Activated CD8-positive, alpha-beta memory T cell treated with anti-CD3 and anti-CD28 coated beads for 1 hour (primary cell): Measurements from ENCODE around the gene ENPP3.

Experiments used
- DNase-seq, 2 donors: peaks; one replicate each; pipeline ENCODE4 v3.0.0-alpha.2; 2020; ENCODE audit warnings: low read depth in 1 of 2; ENCODE audit errors: extremely low read depth in 1 of 2

Gene ENPP3

DNA sequence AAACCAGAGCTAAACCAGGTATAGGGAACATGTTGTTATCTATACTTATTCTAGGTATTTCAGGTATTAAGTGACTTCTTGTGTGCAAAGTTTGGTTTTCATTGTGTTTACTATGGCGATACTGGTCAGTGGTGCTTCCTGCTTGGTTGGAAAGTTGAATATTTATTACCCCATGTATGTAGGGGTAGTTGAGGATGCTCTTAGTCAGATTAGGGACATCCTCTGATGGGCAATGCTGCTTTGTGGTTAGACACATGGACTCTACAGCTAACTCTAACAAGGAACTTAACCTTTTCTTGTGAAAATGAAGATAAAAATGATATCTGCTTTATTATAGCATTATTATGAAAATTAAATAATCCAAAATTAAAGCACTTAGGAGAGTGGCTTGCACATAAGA is 126.6 kb downstream of the ENPP3 start:
- no peak for DNase-seq

DNA sequence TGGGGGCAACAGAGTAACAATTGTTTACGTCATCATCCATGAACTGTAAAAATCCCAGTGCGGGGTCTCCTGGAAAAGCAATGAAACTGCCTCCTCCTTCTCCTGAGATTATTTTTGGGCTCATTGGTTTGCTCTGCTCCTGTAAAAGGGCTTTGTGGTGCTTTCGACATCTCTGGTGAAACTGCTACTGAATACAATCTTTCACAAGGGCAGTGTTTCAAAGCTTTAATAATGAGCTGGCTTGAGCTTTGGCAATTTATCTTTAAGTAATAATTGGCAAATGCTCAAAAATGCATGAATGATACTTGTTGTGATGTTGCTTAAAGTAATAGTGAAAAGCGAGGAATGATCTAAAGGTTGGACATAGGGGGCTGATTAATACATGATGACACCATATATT is 127.2 kb downstream of the ENPP3 start:
- DNase-seq = no peak

DNA sequence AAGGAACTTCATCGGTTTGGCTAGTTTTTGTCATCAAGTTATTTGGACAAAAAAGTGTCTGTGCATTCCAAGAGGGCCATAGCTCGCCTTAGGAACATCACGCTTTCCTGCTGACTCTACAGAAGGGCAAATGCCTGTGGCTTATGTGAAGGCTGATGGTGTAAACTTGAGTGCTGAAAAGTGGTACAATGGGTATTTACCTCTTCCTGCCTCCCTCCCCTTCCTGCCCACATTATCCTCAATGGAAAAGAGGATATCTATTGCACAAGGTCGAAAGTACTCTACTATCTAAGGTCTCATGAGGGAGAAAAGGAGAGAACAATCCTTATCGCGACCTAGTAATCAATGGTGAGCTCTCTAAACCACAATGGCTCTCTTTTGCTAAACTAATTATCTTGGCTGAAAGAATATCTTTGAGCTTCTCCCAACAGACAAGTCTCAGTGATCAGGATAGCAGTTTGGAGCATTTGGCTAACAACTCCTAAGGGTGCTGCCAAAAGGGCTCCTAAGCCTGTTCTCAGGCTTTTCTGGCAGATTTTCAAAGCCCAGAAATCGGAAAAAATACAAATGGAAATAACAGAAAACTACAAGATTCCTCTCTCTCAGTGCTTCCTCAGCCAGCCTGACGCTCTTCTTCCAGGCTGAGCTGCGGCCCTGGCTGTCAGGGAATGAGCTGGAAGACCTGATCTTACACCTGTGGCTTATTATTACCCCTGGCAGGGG is 128.1 kb downstream of the ENPP3 start:
- DNase-seq = no peak

DNA sequence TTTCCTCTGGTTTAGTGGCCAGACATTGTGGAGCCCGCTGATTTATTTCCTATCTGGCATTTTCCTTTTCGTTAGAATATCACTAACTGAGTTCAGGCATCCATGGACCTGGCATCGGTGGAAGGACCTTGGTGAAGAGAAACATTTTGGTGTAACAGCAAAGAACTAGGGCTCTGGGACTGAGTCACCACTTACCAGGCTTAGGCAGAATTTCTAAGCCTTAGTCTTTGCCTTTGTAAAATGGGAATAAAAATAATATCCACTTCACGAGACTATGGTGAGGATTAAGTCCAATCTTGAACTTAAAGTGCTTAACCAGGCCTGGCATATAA is 128.7 kb downstream of the ENPP3 start:
- no peak for DNase-seq

DNA sequence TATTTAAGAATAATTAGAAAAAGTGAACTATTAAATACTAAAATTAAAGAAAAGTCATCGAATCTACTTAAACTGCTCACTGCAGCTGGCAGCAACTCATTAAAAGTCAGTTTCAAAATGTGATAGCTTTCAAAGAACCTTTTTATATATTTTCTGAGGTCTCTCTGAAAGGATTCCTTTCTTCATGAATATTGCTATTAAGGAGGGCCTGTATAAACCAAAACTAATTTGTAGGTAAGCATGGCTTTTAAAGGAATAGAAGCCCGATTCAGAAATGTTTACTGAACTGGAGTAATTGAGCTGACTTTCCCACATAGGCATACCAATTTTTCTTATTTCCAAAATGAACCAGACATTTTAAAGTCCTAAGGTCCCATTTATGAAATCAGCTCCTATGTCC is 129.5 kb downstream of the ENPP3 start:
- no peak for DNase-seq

DNA sequence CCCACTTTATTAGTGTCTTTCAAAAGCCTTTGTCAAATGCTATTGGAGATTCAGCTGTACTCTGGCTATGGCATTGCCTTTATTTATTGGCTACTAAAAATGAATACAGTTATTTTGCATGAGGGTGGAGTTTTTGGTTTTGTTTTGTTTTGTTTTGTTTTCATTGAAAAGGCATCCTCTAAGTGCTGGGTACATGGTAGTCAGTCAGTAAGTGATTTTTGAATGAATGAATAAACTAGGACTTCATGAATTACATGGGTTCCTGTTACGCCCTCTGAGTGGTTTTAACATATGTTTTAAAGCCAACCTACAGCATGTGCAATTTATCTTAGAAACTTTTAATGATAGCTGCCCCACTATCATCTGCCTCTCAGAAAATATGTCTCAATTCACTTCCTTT is 131.9 kb downstream of the ENPP3 start:
- DNase-seq = no peak

DNA sequence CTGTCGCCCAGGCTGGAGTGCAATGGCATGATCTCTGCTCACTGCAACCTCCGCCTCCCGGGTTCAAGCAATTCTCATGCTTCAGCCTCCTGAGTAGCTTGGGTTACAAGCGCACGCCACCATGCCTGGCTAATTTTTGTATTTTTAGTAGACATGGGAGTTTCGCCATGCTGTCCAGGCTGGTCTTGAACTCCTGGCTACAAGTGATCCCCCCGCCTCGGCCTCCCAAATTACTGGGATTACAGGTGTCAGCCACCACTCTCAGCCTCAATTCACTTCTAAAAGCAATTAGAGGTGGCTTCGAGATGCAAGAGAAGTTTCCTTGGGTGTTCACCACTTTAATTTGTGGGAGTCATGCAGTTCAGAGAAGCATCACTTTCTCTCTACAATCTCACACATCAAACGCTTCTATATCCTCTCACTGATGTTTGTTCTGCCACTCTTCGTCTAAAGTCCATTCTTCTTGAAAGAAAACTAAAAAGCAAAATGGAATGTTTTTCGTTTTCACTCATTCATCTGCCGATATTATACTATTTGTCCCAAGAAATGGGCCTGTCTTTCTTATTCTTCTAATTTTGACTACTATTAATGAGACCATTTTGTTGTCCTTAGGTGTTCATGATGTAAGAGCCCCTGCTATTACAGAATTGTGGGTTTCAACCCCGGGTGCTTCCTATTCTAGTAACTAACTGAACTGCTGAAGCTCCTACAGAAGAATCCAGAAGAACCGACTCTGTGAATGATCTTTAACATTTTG is 132.5 kb downstream of the ENPP3 start:
- DNase-seq = no peak

DNA sequence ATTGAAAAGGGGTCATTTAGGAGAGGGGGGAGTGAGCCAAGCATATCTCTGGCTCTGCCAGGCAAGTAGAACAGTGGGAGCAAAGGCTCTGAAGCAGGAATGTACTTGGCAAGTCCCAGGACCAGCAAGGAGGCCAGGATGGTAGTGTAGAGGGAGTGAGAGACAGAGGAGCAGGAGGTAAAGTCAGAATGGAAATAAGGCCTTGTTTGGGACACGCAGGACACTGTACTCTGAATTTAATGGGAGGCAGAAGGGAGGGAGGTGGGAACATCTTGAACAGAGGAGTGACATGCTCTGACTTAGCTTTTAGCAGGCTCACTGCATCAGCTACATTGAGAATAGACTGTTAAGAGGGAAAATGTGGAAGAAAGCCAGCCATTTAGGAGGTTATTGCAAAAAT is 133.7 kb downstream of the ENPP3 start:
- DNase-seq = no peak

DNA sequence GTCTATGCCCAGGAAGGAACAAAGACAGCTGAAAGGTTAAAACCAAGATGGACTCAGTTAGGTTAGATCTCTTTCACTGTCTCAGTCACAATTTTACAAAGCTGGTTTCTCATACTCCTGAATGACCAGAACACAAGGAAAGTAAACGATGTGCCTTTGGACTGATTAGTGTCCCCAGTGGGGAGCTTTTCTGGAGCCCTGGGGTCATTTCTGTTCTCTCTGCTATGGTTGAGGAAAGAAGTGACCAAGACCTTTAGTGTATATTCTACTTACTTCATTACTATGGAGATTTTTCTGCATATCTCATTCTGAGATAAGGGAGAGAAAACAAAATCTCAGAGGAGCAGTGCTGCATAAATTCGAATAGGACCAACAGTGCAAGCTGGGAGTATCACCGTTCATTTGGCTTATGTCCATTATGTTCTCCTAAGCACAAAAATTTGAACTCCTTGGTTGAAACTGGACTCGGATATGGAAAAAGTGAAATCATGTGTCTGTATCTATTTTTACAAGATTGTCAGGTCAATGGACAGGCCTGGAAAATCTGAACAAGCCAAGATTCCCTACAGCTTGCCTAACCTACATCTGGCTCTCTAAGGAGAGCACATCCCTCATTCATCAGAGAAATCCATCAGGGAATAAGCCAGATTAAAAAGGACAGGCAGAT is 136.3 kb downstream of the ENPP3 start:
- DNase-seq = no peak

DNA sequence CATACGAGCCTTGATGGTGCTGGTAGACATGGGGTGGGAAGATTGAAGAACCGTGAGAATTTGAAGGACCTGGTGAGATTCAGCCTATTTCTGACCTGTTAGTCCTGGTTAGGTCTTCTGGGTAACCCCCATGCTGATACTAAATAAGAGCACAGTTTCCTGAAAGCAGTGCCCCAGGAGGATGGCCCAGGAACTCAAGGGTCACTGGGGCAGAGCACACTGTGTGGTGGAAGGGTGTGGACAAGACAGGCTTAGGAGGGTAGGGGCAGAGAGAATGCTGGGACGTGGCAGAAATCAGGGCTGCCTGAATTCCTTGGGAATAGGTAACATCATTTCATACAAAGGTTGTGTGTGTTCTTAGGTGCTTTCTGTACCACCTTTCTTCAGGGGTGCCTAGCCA is 138.8 kb downstream of the ENPP3 start:
- DNase-seq = no peak

DNA sequence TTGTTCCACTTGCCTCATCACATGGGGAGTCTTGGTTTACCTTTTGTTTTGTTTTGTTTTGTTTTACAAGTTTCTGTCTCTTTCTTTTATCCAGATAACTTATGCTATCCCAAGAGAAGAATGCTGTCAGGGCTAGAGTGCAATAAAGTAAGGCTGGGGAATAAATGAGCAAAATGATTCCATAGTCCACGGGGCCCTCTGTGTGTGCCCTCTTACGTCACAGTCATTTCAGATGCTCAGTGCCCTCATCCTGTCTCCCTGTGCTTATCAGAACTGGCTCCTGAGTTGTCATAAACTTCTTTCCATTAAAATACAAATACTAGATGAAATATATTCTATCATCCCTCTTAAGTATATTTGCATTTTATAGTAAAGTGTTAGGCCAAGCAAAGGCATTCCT is 139.9 kb downstream of the ENPP3 start:
- DNase-seq = no peak

DNA sequence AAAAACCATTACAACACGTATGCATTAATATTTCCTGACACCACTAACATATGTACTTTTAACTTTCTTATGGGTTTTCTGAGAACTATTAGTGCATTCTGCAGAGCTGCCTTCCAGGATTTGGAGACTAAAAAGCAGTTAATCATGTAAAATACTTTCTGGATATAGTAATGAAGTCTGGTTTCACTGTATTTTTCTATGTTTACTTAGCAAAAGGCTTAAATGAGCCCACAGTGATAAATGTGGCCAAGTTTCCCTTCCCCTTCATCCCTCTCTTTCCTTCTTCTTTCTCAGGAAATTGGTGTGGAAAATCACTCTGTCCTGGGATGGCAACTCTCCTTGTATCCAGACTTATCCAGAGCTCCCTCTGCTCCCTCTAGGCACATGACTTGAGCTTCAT is 141.1 kb downstream of the ENPP3 start:
- no peak for DNase-seq

DNA sequence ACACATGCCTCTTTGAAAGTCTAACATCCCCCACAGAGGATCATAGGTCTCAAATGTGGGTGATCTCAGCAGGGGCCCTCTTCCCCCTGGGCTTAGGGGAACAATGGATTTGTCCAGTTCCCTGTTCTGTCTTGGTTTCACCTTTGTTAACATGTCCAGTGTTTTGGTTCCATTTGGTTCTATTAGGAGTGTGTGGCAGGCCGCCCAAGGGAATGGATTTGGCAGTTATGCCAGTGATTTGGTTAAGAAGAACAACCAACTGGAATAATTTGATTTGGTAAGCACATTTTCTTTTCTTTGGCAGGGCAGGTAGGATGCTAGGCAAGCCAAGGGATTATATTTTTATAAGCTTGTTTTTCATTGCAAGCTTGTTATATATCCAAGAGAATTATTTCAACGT is 142.2 kb downstream of the ENPP3 start:
- DNase-seq = no peak

DNA sequence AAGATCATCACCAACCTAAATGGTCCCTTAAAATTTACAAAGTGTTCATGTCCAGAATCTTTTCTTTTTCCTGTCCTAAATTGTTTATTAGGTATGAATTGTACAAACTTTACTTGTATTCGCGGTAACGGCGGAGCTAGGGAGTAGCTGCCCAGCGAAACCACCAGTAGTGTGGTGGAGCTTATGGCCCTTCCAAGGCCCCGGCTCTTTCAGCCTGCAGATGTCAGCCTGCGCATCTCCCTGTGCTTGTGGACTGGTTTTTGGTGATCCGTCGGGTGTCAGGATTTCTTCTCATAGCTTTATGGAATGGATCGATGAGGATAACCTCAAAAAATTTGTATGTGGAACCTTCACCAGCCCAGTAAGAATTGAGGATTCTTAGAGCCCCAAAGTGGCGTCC is 143.5 kb downstream of the ENPP3 start:
- no peak for DNase-seq

DNA sequence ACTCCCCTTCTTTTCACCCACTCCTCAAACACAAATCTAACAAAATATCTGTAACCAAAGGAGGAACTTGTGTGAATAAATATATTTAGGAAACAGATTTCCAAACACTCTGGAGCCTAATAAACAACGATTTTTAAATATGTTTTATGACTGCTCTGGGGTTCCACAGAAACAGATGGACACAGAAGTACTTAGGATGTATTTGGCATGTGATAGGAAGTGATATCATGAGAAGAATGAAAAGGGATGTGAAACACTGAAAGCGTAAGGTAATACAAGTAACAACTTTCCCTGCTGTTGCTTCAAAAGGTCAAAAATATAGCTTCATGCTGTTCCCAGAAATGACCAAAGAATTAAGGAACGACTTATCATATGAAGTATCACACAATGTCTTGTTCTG is 144.6 kb downstream of the ENPP3 start:
- no peak for DNase-seq

DNA sequence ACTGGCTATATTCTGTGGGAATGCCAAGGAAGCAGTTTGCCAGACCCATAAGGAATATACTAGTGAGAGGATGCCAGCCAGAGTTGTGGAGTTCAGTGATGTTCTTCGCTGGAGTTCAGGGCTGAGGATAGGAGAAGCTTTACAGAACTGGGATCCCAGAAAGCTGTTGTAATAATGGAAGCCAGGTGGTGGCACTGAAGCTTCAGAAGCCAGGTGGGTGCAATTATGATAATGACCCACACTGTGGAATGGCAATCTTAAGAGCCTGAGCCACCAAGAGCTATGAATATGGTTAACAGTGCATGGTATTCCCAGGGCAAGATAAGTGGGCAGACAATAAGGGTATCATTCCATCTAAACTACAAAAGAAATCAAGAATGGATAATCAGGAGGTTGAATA is 145.7 kb downstream of the ENPP3 start:
- no peak for DNase-seq

DNA sequence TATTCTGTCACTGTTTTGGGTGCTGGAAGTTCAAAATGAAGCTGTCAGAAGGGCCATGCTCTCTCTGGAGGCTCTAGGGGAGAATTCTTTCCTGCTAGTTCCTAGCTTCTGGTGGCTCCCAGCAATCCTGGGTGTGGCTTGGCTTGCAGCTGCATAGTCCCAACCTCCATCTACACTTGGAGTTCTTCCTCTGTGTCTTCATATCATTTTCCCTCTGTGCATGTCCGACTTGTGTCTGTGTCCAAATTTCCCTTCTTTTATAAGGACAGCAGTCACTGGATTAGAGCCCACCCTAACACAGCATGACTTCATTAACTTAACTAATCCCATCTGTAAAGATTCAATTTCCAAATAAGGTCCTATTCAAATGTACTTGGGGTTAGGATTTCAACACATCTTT is 147.5 kb downstream of the ENPP3 start:
- DNase-seq = no peak

DNA sequence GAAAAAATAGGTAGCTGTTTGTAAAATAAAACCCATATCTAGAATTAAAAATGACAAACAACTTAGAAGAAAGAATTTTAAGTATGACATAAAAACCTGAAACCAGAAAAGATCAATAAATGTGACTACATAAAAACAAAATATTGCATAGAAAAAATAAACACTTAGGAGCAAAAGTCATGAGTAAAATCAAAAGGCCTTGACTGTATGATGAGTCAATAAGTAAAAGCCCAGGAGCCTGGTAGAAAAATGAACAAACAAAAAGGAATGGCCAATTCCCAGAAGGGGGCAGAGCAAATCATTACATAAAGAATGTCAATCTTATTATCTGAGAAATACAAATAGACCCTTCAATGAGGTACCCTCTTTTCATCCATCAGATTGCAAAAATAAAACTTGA is 150.0 kb downstream of the ENPP3 start:
- no peak for DNase-seq

DNA sequence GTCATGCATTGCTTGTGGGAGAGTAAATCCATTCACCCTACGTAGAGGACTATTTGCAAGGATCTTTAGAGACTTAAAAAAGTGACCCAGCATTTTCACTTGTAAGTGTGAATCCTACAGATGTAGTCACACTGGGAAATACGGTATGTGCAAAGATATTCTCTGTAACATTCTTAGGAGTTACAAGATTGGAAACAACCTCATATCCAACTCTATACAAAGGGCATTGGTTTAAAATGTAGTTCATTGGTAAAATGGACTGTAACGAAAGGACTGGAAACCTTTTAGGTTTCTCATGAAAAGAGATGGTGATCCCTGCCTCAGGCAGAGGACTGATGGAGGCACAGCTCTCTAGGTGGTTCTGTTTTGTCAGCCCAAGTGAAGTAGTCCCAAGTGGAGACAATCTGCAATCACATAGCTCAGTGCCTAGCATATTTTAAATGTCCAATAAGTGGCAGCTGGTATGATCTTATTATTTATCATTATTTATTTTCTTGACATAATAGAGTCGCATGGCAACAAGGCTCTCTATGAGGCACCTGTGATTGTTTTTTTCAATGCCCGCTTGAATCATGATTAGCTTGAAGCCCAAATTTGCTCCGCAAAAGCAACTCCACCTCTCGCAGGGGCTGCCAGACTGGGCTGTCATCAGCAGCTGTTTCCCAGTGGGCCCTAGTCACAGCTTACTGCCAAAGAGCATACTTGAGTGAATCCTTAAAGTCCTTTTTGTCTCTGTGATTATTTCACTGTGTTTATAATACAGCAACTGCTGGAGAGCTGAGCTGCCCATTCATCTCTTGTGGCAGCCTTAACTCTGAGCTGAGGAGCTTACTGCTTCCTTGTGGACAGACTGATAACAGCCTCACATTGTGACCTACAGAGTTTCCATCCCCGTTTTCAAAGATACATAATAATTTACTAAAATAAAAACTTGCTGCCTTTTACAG is 150.9 kb downstream of the ENPP3 start:
- DNase-seq = no peak

DNA sequence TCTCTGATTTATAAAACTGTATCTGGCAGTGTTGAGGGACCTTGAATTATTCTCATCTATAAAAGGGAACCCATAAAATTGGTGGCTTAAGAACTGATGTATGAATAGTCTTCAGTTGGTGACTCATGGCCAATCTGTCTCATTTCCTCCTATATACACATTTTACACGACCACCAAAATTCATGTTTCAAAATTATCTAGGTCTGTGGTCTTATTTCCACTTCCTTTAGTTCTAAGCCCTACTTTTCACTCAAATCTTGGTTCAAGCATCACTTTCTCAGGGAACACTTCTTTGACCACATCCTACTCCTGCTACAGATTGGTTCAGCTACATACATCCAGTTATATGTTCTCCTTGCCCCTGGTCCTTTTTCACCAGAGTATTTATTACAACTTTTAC is 152.1 kb downstream of the ENPP3 start:
- no peak for DNase-seq

DNA sequence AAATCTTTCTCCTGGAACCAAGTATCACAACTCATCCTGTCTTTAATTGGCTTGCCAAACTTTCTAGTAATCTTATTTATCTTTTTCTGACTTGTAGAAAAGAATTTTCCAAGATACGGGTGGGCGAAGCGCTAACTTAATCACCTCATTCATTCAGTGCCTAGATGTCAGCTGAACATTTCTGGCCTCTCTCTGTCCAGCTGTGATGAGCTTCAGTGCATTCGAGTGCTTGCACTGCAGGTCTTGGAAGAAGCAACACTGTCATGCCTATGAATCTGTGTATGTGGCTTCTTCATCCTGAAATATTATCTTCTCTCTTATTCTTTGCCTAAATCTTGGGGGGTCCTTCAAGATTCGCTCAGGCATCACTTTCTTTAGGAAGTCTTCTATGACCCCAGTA is 154.4 kb downstream of the ENPP3 start:
- no peak for DNase-seq
